IMR-90 (cell line): Measurements from ENCODE around the gene PGBD4. TPM values are rescaled to one million over a fixed set of nuclear protein-coding genes. Genes with fewer than 3 reads are reported as not detected.

ENCODE experiments used
- ATAC-seq: fragments of 200-7000 bp; cut with Tn5 transposase; 2 replicates; pipeline ENCODE4 v1.9.1; 2020; ENCODE audit warnings: low read depth, mild to moderate bottlenecking, moderate library complexity
- BruUV-seq: library from RNA; stranded (reverse); fragments of 400-500 nt; replicated peaks from 2 replicates; lab custom pipeline; 2021; lab: Mats Ljungman, UMichigan
- CTCF ChIA-PET: fragments of 300-600 bp; formaldehyde crosslinking; extraction: SDS; loops from one replicate; lab custom pipeline; 2021; ENCODE audit warnings: antibody characterized with exemption; lab: Yijun Ruan, JAX
- POLR2A ChIA-PET: fragments of 300-600 bp; sonication (Branson Sonifier 250); formaldehyde crosslinking; loops from one replicate; lab custom pipeline; 2022; ENCODE audit warnings: antibody characterized with exemption; ENCODE audit not compliant: unreplicated experiment; lab: Charles Lee
- DNase-seq: peaks from one replicate; pipeline ENCODE4 v3.0.0; 2013
- H2AFZ ChIP-seq: replicated peaks from 2 replicates; pipeline ENCODE3; 2013; ENCODE audit warnings: low read length, mild to moderate bottlenecking; ENCODE audit not compliant: poor library complexity
- H2AK5ac ChIP-seq: 2 replicates; pipeline ENCODE4 v1.6.1; 2013; ENCODE audit warnings: low read depth, low read length, inconsistent platforms
- H2AK9ac ChIP-seq: replicated peaks from 2 replicates; pipeline ENCODE3; 2013; ENCODE audit warnings: mild to moderate bottlenecking, low read depth, low read length, moderate library complexity; ENCODE audit not compliant: poor library complexity
- H2BK120ac ChIP-seq: 2 replicates; pipeline ENCODE4 v1.6.1; 2013; ENCODE audit warnings: low read depth, low read length, inconsistent platforms
- H2BK15ac ChIP-seq: 3 replicates; pipeline ENCODE4 v1.6.1; 2013; ENCODE audit warnings: low read depth, low read length, inconsistent platforms
- H2BK20ac ChIP-seq: 2 replicates; pipeline ENCODE4 v1.6.1; 2013; ENCODE audit warnings: low read depth, mild to moderate bottlenecking, inconsistent platforms, low read length, moderate library complexity
- H2BK5ac ChIP-seq: 2 replicates; pipeline ENCODE4 v1.6.1; 2013; ENCODE audit warnings: mild to moderate bottlenecking, low read depth, low read length, inconsistent platforms; ENCODE audit not compliant: poor library complexity, severe bottlenecking
- H3K14ac ChIP-seq: replicated peaks from 2 replicates; pipeline ENCODE4 v1.6.1; 2013; ENCODE audit warnings: low read depth, low read length, inconsistent platforms
- H3K18ac ChIP-seq: 2 replicates; pipeline ENCODE4 v1.6.1; 2013; ENCODE audit warnings: low read depth, low read length, control low read depth
- H3K23ac ChIP-seq: 2 replicates; pipeline ENCODE4 v1.6.1; 2013; ENCODE audit warnings: low read depth, low read length, inconsistent platforms
- H3K27ac ChIP-seq: 2 replicates; pipeline ENCODE4 v1.5.1; 2013; ENCODE audit warnings: mild to moderate bottlenecking, control low read depth, low read length; ENCODE audit not compliant: insufficient read depth
- H3K27me3 ChIP-seq: 2 replicates; pipeline ENCODE4 v1.6.1; 2013; ENCODE audit warnings: low read length; ENCODE audit not compliant: control insufficient read depth, insufficient read depth
- H3K36me3 ChIP-seq: 2 replicates; pipeline ENCODE4 v1.6.1; 2013; ENCODE audit warnings: low read length, mixed read lengths; ENCODE audit not compliant: control insufficient read depth, insufficient read depth
- H3K4ac ChIP-seq: 2 replicates; pipeline ENCODE4 v1.6.1; 2013; ENCODE audit warnings: low read depth, low read length, inconsistent platforms
- H3K4me1 ChIP-seq: 2 replicates; pipeline ENCODE4 v1.6.1; 2013; ENCODE audit warnings: low read length, mixed read lengths; ENCODE audit not compliant: control insufficient read depth, insufficient read depth
- H3K4me2 ChIP-seq: 2 replicates; pipeline ENCODE4 v1.6.1; 2013; ENCODE audit warnings: low read depth, mild to moderate bottlenecking, control low read depth, low read length, moderate library complexity
- H3K4me3 ChIP-seq: 2 replicates; pipeline ENCODE4 v1.5.1; 2013; ENCODE audit warnings: low read depth, mild to moderate bottlenecking, control low read depth, low read length, moderate library complexity; ENCODE audit not compliant: insufficient read depth
- H3K56ac ChIP-seq: 2 replicates; pipeline ENCODE4 v1.6.1; 2013; ENCODE audit warnings: low read length, inconsistent platforms; ENCODE audit not compliant: insufficient read depth; ENCODE audit errors: extremely low read depth
- H3K79me1 ChIP-seq, 2 experiments: 2 replicates each; pipeline ENCODE4 v1.6.1; 2013; ENCODE audit warnings: low read length in 2 of 2, inconsistent platforms in 1 of 2, low read depth in 1 of 2
- H3K9ac ChIP-seq: 2 replicates; pipeline ENCODE4 v1.6.1; 2013; ENCODE audit warnings: low read depth, low read length, control low read depth
- H3K9me1 ChIP-seq: 2 replicates; pipeline ENCODE4 v1.6.1; 2013; ENCODE audit warnings: low read length, inconsistent platforms; ENCODE audit not compliant: insufficient read depth
- H3K9me3 ChIP-seq: 2 replicates; pipeline ENCODE4 v1.6.1; 2013; ENCODE audit warnings: low read length; ENCODE audit not compliant: control insufficient read depth, insufficient read depth
- H4K20me1 ChIP-seq: 2 replicates; pipeline ENCODE4 v1.6.1; 2013; ENCODE audit warnings: low read length, inconsistent platforms; ENCODE audit not compliant: insufficient read depth
- H4K5ac ChIP-seq: 2 replicates; pipeline ENCODE4 v1.6.1; 2013; ENCODE audit warnings: mild to moderate bottlenecking, low read depth, low read length, control low read depth
- H4K8ac ChIP-seq, 2 experiments: 2 replicates each; pipeline ENCODE4 v1.6.1; 2013; ENCODE audit warnings: low read depth in 2 of 2, low read length in 2 of 2, control low read depth in 1 of 2, inconsistent platforms in 1 of 2
- H4K91ac ChIP-seq: 2 replicates; pipeline ENCODE4 v1.6.1; 2013; ENCODE audit warnings: low read depth, low read length, inconsistent platforms; ENCODE audit not compliant: insufficient read depth
- BHLHE40 ChIP-seq: fragments of 150-350 bp; IDR thresholded peaks from 2 replicates; pipeline ENCODE4 v1.6.1; 2016; ENCODE audit warnings: mild to moderate bottlenecking, low read depth, low read length
- CEBPB ChIP-seq: IDR thresholded peaks from 2 replicates; pipeline ENCODE4 v1.6.1; 2012; ENCODE audit warnings: low read depth, low read length, improper control_type of control experiment
- CHD1 ChIP-seq: IDR thresholded peaks from 2 replicates; pipeline ENCODE4 v1.6.1; 2012; ENCODE audit warnings: low read depth, low read length, improper control_type of control experiment
- FOS ChIP-seq: fragments of 150-350 bp; IDR thresholded peaks from 2 replicates; pipeline ENCODE4 v1.6.1; 2016; ENCODE audit warnings: low read depth, low read length
- MAFK ChIP-seq: IDR thresholded peaks from 2 replicates; pipeline ENCODE4 v1.6.1; 2012; ENCODE audit warnings: low read depth, low read length, improper control_type of control experiment
- MAZ ChIP-seq: IDR thresholded peaks from 2 replicates; pipeline ENCODE4 v1.6.1; 2012; ENCODE audit warnings: low read depth, mild to moderate bottlenecking, low read length, improper control_type of control experiment, moderate library complexity, borderline replicate concordance
- MXI1 ChIP-seq: IDR thresholded peaks from 2 replicates; pipeline ENCODE4 v1.6.1; 2012; ENCODE audit warnings: low read depth, mild to moderate bottlenecking, low read length, moderate library complexity, borderline replicate concordance
- NFE2L2 ChIP-seq: fragments of 150-350 bp; IDR thresholded peaks from 2 replicates; pipeline ENCODE4 v1.6.1; 2016; ENCODE audit warnings: low read depth, mild to moderate bottlenecking, low read length
- POLR2A ChIP-seq: IDR thresholded peaks from 2 replicates; pipeline ENCODE4 v1.6.1; 2012; ENCODE audit warnings: mild to moderate bottlenecking, low read depth, low read length
- RAD21 ChIP-seq: IDR thresholded peaks from 2 replicates; pipeline ENCODE4 v1.6.1; 2012; ENCODE audit warnings: low read length, improper control_type of control experiment
- RCOR1 ChIP-seq: IDR thresholded peaks from 2 replicates; pipeline ENCODE4 v1.6.1; 2012; ENCODE audit warnings: mild to moderate bottlenecking, low read length, improper control_type of control experiment; ENCODE audit not compliant: insufficient replicate concordance
- RFX5 ChIP-seq: IDR thresholded peaks from 2 replicates; pipeline ENCODE4 v1.8.0; 2012; ENCODE audit warnings: low read depth, mild to moderate bottlenecking, low read length, moderate library complexity
- SMC3 ChIP-seq: fragments of 150-350 bp; IDR thresholded peaks from 2 replicates; pipeline ENCODE4 v1.6.1; 2016; ENCODE audit warnings: low read depth, mild to moderate bottlenecking, antibody characterized with exemption, low read length, moderate library complexity
- WGBS, 2 experiments: methylation state at CpG; one replicate each; pipeline versions ENCODE4 v1.1.5 to v1.1.7; 2013; ENCODE audit warnings: missing lambda C conversion rate in 2 of 2; ENCODE audit not compliant: insufficient read length in 1 of 2; ENCODE audit errors: extremely low coverage in 2 of 2; 5-methylcytosine and 5-hydroxymethylcytosine counted together
- dilution Hi-C: fragments of 300-500 bp; cut with HindIII; formaldehyde crosslinking; loops from one replicate; pipeline ENCODE4 v1.14.3; 2018; ENCODE audit warnings: low sequenced_read_pairs; ENCODE audit not compliant: unreplicated experiment
- in situ Hi-C: fragments of 300-500 bp; cut with MboI; formaldehyde crosslinking; loops from 3 replicates; pipeline ENCODE4 v1.14.3; 2019; ENCODE audit warnings: low sequenced_read_pairs, inconsistent platforms, mixed read lengths
- intact Hi-C: fragments of 100-400 bp; cut with micrococcal nuclease; formaldehyde crosslinking; loops from 2 replicates; pipeline ENCODE4 v1.10.0; 2022
- polyA plus RNA-seq, 3 experiments: library from polyadenylated mRNA; depleted of rRNA; stranded (reverse); fragments of >200 nt; gene quantifications; 2 replicates each; pipeline ENCODE4 v1.2.3, GENCODE V29; 2012; ENCODE audit warnings: low replicate concordance in 1 of 3
- total RNA-seq: library from RNA; depleted of rRNA; stranded (reverse); fragments of >200 nt; gene quantifications from 2 replicates; pipeline ENCODE4 v1.2.3, GENCODE V29; 2012
- TF ChIP-seq, protein P1 (sequence below): conservative IDR thresholded peaks from 2 replicates; pipeline ENCODE4 v1.5.1; 2012; ENCODE audit warnings: mild to moderate bottlenecking, low read depth, low read length, improper control_type of control experiment
- TF ChIP-seq, protein P2 (sequence below): fragments of 150-350 bp; IDR thresholded peaks from 2 replicates; pipeline ENCODE4 v1.6.1; 2017; ENCODE audit warnings: mild to moderate bottlenecking, antibody characterized with exemption, low read length, low read depth
- TF ChIP-seq, protein P3 (sequence below): fragments of 150-350 bp; IDR thresholded peaks from 2 replicates; pipeline ENCODE4 v1.6.1; 2016; ENCODE audit warnings: low read depth, mild to moderate bottlenecking, low read length, moderate library complexity, borderline replicate concordance

PGBD4 gene
- total and polyA plus RNA-seq, 2 of the 4 experiments (the other 2 are of a cell fraction), result 0.89 to 1.3 TPM

DNA sequence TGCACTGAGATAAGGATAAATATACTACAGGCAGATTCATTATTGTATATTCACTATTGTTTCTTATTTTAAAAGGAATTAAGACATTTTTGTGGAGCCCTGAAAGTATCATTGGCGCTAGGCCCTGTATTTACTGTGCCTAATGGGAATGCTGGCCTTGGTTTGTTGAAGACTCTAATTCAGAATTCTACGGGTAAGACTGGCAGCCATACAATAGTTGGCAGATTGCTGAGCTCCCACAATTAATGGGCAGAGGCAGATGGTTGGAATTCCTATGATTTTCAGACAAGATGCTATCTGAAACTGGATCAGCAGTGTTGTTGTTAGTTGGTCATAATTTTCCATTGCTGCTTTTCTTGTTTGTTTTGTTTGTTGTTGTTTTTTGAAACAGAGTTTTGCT lies 14.7 kb downstream of the PGBD4 start:
- H3K4me2 ChIP-seq, result no peak overlapping the region
- DNase-seq, result no peak
- CTCF ChIA-PET, result interaction anchor here (0.9 kb wide), 1 partner anchor 250 kb away, joined by 3 read pairs; the partner anchor contains the start of gene LPCAT4
- H3K4me1 ChIP-seq, result no peaks in the 10 kb centered on the region
- H4K20me1 ChIP-seq, result no peaks in the 10 kb centered on the region
- H2AFZ ChIP-seq, result no peak overlapping the region
- no peak overlapping the region for H2BK20ac ChIP-seq
- H2BK15ac ChIP-seq, result no peak overlapping the region
- no peak overlapping the region for H3K4ac ChIP-seq
- H3K27me3 ChIP-seq, result no peaks in the 10 kb centered on the region
- H4K8ac ChIP-seq, result no peak overlapping the region
- ATAC-seq, result no peak
- no peak overlapping the region for H2AK9ac ChIP-seq
- no peak overlapping the region for H3K14ac ChIP-seq
- H3K9me3 ChIP-seq, result no peaks in the 10 kb centered on the region
- no peak overlapping the region for H3K4me3 ChIP-seq
- H2BK120ac ChIP-seq, result no peak overlapping the region
- H3K23ac ChIP-seq, result no peak overlapping the region
- BruUV-seq, result no TSS peak
- no peak overlapping the region for H2BK5ac ChIP-seq
- no peaks in the 10 kb centered on the region for H3K9me1 ChIP-seq
- no peak overlapping the region for H4K91ac ChIP-seq
- H3K79me1 ChIP-seq, result no peaks in the 10 kb centered on the region
- in situ Hi-C loops, result loop anchor here (25.0 kb wide), 1 partner anchor 471 kb away; the partner anchor contains the start of gene GOLGA8B
- TF ChIP-seq CEBPB (no peak), MAZ (no peak), CHD1 (no peak), FOS (no peak), BHLHE40 (no peak), RFX5 (no peak), RCOR1 (no peak), POLR2A (no peak), SMC3 (no peak), NFE2L2 (no peak), RAD21 (no peak), MXI1 (no peak), MAFK (no peak)
- TF ChIP-seq, protein P1, sequence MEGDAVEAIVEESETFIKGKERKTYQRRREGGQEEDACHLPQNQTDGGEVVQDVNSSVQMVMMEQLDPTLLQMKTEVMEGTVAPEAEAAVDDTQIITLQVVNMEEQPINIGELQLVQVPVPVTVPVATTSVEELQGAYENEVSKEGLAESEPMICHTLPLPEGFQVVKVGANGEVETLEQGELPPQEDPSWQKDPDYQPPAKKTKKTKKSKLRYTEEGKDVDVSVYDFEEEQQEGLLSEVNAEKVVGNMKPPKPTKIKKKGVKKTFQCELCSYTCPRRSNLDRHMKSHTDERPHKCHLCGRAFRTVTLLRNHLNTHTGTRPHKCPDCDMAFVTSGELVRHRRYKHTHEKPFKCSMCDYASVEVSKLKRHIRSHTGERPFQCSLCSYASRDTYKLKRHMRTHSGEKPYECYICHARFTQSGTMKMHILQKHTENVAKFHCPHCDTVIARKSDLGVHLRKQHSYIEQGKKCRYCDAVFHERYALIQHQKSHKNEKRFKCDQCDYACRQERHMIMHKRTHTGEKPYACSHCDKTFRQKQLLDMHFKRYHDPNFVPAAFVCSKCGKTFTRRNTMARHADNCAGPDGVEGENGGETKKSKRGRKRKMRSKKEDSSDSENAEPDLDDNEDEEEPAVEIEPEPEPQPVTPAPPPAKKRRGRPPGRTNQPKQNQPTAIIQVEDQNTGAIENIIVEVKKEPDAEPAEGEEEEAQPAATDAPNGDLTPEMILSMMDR, result no peak
- TF ChIP-seq, protein P2, sequence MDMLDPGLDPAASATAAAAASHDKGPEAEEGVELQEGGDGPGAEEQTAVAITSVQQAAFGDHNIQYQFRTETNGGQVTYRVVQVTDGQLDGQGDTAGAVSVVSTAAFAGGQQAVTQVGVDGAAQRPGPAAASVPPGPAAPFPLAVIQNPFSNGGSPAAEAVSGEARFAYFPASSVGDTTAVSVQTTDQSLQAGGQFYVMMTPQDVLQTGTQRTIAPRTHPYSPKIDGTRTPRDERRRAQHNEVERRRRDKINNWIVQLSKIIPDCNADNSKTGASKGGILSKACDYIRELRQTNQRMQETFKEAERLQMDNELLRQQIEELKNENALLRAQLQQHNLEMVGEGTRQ, result no peak
- TF ChIP-seq, protein P3, sequence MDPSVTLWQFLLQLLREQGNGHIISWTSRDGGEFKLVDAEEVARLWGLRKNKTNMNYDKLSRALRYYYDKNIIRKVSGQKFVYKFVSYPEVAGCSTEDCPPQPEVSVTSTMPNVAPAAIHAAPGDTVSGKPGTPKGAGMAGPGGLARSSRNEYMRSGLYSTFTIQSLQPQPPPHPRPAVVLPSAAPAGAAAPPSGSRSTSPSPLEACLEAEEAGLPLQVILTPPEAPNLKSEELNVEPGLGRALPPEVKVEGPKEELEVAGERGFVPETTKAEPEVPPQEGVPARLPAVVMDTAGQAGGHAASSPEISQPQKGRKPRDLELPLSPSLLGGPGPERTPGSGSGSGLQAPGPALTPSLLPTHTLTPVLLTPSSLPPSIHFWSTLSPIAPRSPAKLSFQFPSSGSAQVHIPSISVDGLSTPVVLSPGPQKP, result no peak
- no peak overlapping the region for H3K27ac ChIP-seq
- dilution Hi-C loops, result no loop called here
- no CpG with 5 or more reads among the region's 2 CpGs for WGBS, 2 experiments
- intact Hi-C loops, result no loop called here
- H3K9ac ChIP-seq, result no peak overlapping the region
- no peak overlapping the region for H2AK5ac ChIP-seq
- H3K56ac ChIP-seq, result no peak overlapping the region
- H3K18ac ChIP-seq, result no peak overlapping the region
- no peaks in the 10 kb centered on the region for H3K36me3 ChIP-seq
- H4K5ac ChIP-seq, result no peak overlapping the region
- POLR2A ChIA-PET, result no interaction called here
